Measurements from ENCODE around the gene NEGR1.

The NEGR1 gene

DNA sequence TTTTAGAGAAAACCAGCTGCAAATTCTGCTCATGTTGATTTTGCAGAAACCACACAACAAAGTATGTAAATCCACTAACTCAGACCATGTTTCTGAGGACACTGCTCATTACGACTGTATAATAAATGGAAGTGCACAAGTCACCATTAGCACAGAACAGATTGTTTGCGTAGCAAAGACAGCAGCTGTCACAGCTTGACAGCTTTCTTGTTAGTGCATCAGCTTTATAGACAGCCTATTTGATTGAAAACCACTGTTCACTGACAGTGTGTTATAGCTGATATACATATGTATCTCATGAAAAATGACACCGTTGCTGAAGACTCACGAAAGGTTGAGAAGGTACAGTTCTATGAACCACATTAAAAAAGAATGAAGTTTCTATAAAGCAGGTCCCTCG is 641.3 kb downstream of the NEGR1 start:
- H3K27ac ChIP-seq = peak overlapping the region; percentile 49; the same call in 1 of the 2 replicates
- TF ChIP-seq ZFX (IDR thresholded peaks at IDR 0.05; ENCODE audit: borderline replicate concordance) = no peak
- TF ChIP-seq CTCF (IDR thresholded peaks at IDR 0.05) = no peak

GRCh38 chr1:71640116-71640515 is 642.2 kb downstream of the NEGR1 start:
- H3K27ac ChIP-seq = no peak overlapping the region
- TF ChIP-seq CTCF (IDR thresholded peaks at IDR 0.05) (no peak), ZFX (IDR thresholded peaks at IDR 0.05; ENCODE audit: borderline replicate concordance) (no peak)

DNA sequence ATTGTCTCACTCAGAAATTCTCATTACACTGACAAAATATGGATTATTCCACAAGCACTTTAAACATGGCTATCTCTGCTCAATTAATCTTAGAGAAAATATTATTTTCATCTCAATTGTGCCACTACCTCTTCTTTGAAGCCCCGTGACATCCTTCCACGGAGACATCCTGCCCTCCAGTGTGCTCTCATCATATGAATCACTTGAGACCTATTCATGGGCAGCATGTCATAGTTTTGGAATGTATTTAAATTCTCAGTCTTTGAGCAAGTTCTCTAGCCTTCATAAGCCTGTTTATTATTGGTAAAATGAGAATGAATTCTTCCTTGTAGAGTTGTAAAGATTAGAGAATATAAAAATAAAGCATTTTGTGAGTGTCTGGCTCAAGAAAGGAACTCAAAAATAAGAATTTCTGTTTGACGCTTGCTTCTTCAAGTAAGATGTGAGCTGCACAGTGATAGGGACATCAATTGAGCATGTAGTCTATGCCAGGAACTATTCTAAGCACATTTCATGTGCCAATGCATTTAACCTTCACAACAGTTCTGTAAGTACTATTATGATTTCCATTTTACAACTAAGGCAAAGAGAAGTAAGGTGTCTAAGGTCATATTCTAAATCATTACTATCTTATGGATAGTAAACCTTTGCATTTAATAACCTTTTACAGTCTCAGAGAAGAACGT is 644.1 kb downstream of the NEGR1 start:
- H3K27ac ChIP-seq = no peak overlapping the region
- TF ChIP-seq CTCF (IDR thresholded peaks at IDR 0.05) = no peak

DNA sequence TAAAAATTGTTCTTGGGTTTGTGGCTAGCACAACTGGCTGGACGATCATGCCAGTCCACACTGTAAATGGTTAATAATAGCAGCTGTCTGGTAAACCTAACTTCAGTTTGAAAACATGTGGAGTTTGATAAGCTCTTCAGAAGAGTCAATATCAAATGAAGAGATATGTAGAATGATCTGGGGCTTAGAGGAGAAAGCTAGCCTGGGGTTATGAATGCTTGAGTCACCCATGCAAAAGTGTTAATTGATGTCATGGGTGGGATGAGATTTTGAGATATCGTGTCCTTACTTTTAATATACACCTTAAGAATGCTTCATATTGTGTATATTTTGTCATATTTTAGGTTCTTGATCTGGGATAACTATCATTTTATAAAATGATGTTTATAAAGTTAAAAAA is 646.8 kb downstream of the NEGR1 start:
- no peak overlapping the region for H3K27ac ChIP-seq
- TF ChIP-seq ZFX (IDR thresholded peaks at IDR 0.05; ENCODE audit: borderline replicate concordance) = no peak
- TF ChIP-seq CTCF (IDR thresholded peaks at IDR 0.05) = no peak

- TF ChIP-seq ZFX (IDR thresholded peaks at IDR 0.05; ENCODE audit: borderline replicate concordance) = no peak
- no peak for TF ChIP-seq CTCF (IDR thresholded peaks at IDR 0.05)
Measured at GRCh38 chr1:71634159-71634558, 648.2 kb downstream of the NEGR1 start.

DNA sequence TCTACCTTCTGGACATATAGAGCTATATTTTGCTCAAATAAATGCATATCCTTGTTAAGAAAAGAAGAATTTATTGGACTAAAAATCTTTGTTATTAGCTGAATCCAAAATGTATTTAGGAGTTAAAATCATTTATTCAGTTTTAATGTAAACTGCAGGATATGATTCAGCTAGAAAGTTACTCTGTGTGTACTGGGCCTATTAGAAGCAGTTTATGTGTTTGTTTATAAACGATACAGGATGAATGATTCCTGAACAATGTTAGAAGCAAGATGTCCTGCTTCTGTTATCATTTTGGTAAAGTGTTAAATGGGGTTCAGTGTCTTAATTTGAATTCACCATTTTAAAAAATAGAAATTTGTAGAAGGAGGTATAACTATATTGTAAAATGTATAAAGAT is 652.3 kb downstream of the NEGR1 start:
- H3K27ac ChIP-seq = no peak overlapping the region
- TF ChIP-seq CTCF (IDR thresholded peaks at IDR 0.05) (no peak), ZFX (IDR thresholded peaks at IDR 0.05; ENCODE audit: borderline replicate concordance) (no peak)

More at GRCh38 chr1:71634159-71634558, 648.2 kb downstream of the NEGR1 start:
- H3K27ac ChIP-seq = no peak overlapping the region

DNA sequence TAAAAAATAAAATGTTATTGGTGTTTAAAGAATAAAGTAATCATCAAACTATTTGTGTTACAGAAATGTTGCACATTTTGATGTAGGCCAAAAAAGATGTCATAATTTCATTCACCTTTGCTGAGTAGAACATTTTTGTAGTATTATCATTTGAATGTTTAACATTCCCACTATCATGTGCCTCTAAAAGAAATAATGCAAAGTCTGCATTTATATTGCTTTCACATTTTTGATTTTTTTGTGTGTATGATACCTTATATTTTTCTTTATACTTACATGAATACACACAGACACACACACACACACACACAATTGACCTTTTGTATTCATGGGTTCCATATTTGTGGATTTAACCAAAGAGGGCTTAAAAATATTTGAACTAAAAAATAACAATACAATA is 657.3 kb downstream of the NEGR1 start:
- H3K27ac ChIP-seq = no peak overlapping the region
- TF ChIP-seq CTCF (IDR thresholded peaks at IDR 0.05) (no peak), ZFX (IDR thresholded peaks at IDR 0.05; ENCODE audit: borderline replicate concordance) (no peak)

Measured in 22Rv1 (cell line).